Liver (tissue), 3 donors: ENCODE data around the gene MRGPRF.

ENCODE experiments used
- FOXA2 ChIP-seq: IDR thresholded peaks from 2 replicates; pipeline ENCODE4 v1.6.1; 2016; ENCODE audit warnings: antibody characterized with exemption
- HNF4A ChIP-seq, 2 donors: conservative IDR thresholded peaks; 2 replicates each; pipeline ENCODE4 v1.6.1; 2016; ENCODE audit warnings: antibody characterized with exemption in 2 of 2, mild to moderate bottlenecking in 2 of 2
- MAX ChIP-seq: IDR thresholded peaks from 2 replicates; pipeline ENCODE4 v1.6.1; 2016; ENCODE audit warnings: antibody characterized with exemption
- RXRA ChIP-seq, 2 donors: IDR thresholded peaks; 2 replicates each; pipeline ENCODE4 v1.6.1; 2017 to 2018; ENCODE audit warnings: antibody characterized with exemption in 2 of 2, mild to moderate bottlenecking in 1 of 2
- TAF1 ChIP-seq: conservative IDR thresholded peaks from 2 replicates; pipeline ENCODE4 v1.6.1; 2016; ENCODE audit warnings: antibody characterized with exemption, mild to moderate bottlenecking
- YY1 ChIP-seq: IDR thresholded peaks from 2 replicates; pipeline ENCODE4 v1.6.1; 2016; ENCODE audit warnings: antibody characterized with exemption, mild to moderate bottlenecking
- TF ChIP-seq, protein P1 (sequence below): fragments of 150-350 bp; IDR thresholded peaks from 2 replicates; pipeline ENCODE4 v1.5.1; 2017; ENCODE audit warnings: improper control_type of control experiment, low read depth, low read length; ENCODE audit not compliant: missing input control
- TF ChIP-seq, protein P2 (sequence below): IDR thresholded peaks from 2 replicates; pipeline ENCODE4 v1.6.1; 2016; ENCODE audit warnings: antibody characterized with exemption
- donor health status: healthy.
- donor health status: healthy.

DNA sequence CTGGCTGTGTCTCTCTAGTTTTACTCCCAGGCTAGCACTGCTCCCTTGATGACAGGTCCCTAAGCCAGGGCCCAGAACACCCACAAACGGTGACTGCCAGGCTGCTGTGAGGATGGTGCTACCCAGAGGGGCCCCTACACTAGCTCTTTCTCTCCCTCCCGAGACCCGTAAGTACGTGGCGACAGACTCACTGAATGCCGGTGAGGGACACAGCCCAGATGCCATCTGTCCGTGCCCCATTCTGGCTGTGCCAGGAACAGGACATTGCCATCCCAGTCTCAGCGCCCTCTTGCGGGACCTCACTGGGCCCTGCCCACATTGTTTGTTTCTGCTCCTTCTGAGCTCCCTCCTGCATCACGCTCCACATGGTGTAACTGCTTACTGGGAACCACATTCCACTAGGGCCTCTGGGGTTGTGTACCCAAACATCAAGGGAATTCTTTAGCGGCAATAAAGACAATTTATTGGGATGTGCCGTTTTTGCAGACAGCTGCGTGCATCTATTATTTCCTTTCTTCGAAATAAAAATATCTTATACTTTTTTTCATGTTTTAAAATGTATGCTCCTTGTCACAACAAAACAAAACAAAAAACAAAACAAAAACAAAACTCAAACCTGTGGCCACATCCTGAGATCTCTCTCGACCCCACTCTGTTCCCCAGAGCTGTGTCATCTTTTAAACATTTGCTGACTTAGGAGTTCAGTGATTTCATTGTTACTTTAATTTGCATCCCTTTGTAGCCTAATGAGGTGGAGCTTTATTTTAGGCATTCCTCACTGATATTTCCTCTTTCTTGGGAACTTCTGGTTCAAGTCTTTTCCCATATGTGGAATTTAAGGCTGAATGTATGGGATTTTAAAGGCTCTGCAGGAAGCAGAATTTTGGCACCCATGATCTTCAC, 31.3 kb upstream of the MRGPRF start:
- TF ChIP-seq, protein P1, sequence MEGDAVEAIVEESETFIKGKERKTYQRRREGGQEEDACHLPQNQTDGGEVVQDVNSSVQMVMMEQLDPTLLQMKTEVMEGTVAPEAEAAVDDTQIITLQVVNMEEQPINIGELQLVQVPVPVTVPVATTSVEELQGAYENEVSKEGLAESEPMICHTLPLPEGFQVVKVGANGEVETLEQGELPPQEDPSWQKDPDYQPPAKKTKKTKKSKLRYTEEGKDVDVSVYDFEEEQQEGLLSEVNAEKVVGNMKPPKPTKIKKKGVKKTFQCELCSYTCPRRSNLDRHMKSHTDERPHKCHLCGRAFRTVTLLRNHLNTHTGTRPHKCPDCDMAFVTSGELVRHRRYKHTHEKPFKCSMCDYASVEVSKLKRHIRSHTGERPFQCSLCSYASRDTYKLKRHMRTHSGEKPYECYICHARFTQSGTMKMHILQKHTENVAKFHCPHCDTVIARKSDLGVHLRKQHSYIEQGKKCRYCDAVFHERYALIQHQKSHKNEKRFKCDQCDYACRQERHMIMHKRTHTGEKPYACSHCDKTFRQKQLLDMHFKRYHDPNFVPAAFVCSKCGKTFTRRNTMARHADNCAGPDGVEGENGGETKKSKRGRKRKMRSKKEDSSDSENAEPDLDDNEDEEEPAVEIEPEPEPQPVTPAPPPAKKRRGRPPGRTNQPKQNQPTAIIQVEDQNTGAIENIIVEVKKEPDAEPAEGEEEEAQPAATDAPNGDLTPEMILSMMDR: peak; percentile 51
- TF ChIP-seq TAF1: no peak
- peak; percentile 13 for TF ChIP-seq YY1
- TF ChIP-seq, protein P2, sequence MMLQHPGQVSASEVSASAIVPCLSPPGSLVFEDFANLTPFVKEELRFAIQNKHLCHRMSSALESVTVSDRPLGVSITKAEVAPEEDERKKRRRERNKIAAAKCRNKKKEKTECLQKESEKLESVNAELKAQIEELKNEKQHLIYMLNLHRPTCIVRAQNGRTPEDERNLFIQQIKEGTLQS: no peak
- no peak for TF ChIP-seq MAX
- TF ChIP-seq HNF4A (conservative IDR thresholded peaks at IDR 0.05): peak in 1 of 2 donors; percentile 4
- no peak for TF ChIP-seq FOXA2
- peak in 1 of 2 donors; percentile 11 for TF ChIP-seq RXRA (IDR thresholded peaks at IDR 0.05)
